HCT116 (cell line): ENCODE results near the gene DRAM1.

ENCODE experiments used
- CTCF ChIP-seq, 3 experiments: fragments of 200-600 bp in 1 of 3; sonication (generic) in 1 of 3; IDR thresholded peaks in 2 of 3; conservative IDR thresholded peaks in 1 of 3; 2 replicates each; pipeline ENCODE4 v1.5.1; 2012 to 2017; ENCODE audit warnings: low read depth in 2 of 3, low read length in 2 of 3, antibody characterized with exemption in 1 of 3, borderline replicate concordance in 1 of 3, control low read depth in 1 of 3, mild to moderate bottlenecking in 1 of 3, mixed read lengths in 1 of 3, mixed run types in 1 of 3, moderate library complexity in 1 of 3; ENCODE audit not compliant: insufficient read depth in 1 of 3
- ELF1 ChIP-seq: IDR thresholded peaks from 2 replicates; pipeline ENCODE4 v1.6.1; 2012; ENCODE audit warnings: low read depth, borderline replicate concordance
- POLR2A ChIP-seq: IDR thresholded peaks from 2 replicates; pipeline ENCODE4 v1.7.0; 2011; ENCODE audit warnings: borderline replicate concordance; ENCODE audit not compliant: insufficient read depth, insufficient read length; ENCODE audit errors: extremely low read depth
- POLR2AphosphoS5 ChIP-seq: IDR thresholded peaks from 2 replicates; pipeline ENCODE4 v1.6.1; 2011; ENCODE audit warnings: mild to moderate bottlenecking, low read depth, low read length, moderate library complexity
- REST ChIP-seq: IDR thresholded peaks from 2 replicates; pipeline ENCODE4 v1.6.1; 2012; ENCODE audit warnings: low read depth
- SIN3A ChIP-seq: IDR thresholded peaks from 2 replicates; pipeline ENCODE4 v1.6.1; 2012; ENCODE audit warnings: low read depth
- ZNF274 ChIP-seq: fragments of 200-500 bp; sonication (Bioruptor generic); IDR thresholded peaks from 2 replicates; pipeline ENCODE4 v1.6.1; 2014; ENCODE audit warnings: mild to moderate bottlenecking, low read depth, low read length, inconsistent platforms

- TF ChIP-seq CTCF (IDR thresholded peaks at IDR 0.05 in 2 of 3, conservative IDR thresholded peaks at IDR 0.05 in 1 of 3; ENCODE audit: borderline replicate concordance in 1 of 3, insufficient read depth in 1 of 3, low read depth in 2 of 3, low read length in 2 of 3), result no peak
- TF ChIP-seq POLR2AphosphoS5, result no peak
- no peak for TF ChIP-seq ZNF274
- TF ChIP-seq REST, result no peak
- no peak for TF ChIP-seq POLR2A
- no peak for TF ChIP-seq ELF1
- TF ChIP-seq SIN3A, result no peak
Measured at GRCh38 chr12:101948365-101948764, 71.0 kb downstream of the DRAM1 start.
